Uterus (tissue), 2 donors: ENCODE measurements around the gene CKB.

Experiments used
- POLR2A ChIP-seq, 2 donors: fragments of 450-650 bp; IDR thresholded peaks; one replicate each; pipeline ENCODE4 v1.6.1; 2016; ENCODE audit warnings: antibody characterized with exemption in 2 of 2, mild to moderate bottlenecking in 1 of 2, moderate library complexity in 1 of 2
- TF ChIP-seq, protein P1 (sequence below), 4 experiments: fragments of 200-600 bp in 2 of 4; fragments of 450-650 bp in 2 of 4; sonication (generic) in 2 of 4; IDR thresholded peaks; one replicate each; pipeline ENCODE4 v1.5.1; 2016 to 2019; ENCODE audit warnings: antibody characterized with exemption in 4 of 4, mild to moderate bottlenecking in 2 of 4, moderate library complexity in 1 of 4

DNA sequence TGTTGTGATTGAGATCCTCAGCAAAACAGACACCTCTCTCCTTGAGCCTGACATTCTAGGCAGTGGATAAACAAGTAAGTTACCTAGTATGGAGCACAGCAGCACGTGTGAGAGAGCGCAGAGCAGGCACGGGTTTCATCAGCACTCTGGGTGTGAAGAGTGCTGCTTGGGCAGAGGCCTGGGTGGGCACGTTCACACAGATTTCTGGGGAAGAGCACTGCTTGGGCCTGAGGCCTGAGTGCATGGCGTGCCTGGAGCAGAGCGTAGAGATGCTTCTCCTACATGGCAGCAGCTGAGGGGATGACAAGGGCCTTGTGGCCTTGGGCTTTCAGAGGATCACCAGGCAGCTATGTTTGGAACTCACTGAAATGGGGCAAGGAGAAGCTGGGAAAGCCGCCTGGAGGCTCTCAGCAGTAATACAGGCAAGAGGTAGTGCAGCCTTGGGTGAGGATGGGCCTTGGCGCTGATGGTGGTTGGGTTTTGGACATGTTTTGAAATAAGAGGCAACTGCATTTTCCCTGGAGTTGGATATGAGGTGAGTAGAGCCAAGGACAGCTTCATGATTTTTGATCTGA lies 17.6 kb downstream of the CKB start:
- TF ChIP-seq, protein P1, sequence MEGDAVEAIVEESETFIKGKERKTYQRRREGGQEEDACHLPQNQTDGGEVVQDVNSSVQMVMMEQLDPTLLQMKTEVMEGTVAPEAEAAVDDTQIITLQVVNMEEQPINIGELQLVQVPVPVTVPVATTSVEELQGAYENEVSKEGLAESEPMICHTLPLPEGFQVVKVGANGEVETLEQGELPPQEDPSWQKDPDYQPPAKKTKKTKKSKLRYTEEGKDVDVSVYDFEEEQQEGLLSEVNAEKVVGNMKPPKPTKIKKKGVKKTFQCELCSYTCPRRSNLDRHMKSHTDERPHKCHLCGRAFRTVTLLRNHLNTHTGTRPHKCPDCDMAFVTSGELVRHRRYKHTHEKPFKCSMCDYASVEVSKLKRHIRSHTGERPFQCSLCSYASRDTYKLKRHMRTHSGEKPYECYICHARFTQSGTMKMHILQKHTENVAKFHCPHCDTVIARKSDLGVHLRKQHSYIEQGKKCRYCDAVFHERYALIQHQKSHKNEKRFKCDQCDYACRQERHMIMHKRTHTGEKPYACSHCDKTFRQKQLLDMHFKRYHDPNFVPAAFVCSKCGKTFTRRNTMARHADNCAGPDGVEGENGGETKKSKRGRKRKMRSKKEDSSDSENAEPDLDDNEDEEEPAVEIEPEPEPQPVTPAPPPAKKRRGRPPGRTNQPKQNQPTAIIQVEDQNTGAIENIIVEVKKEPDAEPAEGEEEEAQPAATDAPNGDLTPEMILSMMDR (IDR thresholded peaks at IDR 0.05), result no peak
- TF ChIP-seq POLR2A (IDR thresholded peaks at IDR 0.05), result no peak
